ENCODE measurements around the gene HOTAIR.

HOTAIR gene

DNA sequence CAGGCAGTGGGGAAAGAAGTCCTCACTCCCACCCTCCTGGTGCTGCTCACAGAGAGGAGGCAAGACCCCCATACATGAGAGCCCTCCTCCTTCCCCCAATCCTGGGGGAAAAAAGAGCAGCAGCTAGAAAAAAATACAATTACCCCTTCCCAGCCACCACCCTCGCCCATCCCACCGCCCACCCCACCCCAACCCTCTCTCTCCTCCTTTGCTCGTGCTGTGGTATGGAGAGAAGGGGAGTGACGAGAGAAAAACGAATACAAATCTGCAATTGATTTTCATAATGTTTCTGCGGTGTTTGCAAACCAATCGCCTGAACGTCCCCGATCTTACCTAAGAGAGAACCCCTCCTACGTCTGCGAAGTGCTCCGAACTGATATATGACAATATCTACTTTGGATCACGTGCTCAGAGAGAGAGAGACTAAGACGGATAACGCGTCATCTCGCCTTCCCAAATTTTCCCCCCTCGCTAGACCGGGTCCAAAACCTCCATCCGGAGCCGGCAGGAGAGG, 2.0 kb downstream of the HOTAIR start, which contains the start of gene HOXC11:
HOXC11 (plus strand) TSS at position 405 of the 514 bp plus-strand sequence. CDS start 116 bp downstream, outside the sequence.
- TF ChIP-seq, protein P1, sequence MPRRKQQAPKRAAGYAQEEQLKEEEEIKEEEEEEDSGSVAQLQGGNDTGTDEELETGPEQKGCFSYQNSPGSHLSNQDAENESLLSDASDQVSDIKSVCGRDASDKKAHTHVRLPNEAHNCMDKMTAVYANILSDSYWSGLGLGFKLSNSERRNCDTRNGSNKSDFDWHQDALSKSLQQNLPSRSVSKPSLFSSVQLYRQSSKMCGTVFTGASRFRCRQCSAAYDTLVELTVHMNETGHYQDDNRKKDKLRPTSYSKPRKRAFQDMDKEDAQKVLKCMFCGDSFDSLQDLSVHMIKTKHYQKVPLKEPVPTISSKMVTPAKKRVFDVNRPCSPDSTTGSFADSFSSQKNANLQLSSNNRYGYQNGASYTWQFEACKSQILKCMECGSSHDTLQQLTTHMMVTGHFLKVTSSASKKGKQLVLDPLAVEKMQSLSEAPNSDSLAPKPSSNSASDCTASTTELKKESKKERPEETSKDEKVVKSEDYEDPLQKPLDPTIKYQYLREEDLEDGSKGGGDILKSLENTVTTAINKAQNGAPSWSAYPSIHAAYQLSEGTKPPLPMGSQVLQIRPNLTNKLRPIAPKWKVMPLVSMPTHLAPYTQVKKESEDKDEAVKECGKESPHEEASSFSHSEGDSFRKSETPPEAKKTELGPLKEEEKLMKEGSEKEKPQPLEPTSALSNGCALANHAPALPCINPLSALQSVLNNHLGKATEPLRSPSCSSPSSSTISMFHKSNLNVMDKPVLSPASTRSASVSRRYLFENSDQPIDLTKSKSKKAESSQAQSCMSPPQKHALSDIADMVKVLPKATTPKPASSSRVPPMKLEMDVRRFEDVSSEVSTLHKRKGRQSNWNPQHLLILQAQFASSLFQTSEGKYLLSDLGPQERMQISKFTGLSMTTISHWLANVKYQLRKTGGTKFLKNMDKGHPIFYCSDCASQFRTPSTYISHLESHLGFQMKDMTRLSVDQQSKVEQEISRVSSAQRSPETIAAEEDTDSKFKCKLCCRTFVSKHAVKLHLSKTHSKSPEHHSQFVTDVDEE (CRISPR knock-in tag; IDR thresholded peaks at IDR 0.05), result no peak
- TF ChIP-seq BACH2 (CRISPR knock-in tag; IDR thresholded peaks at IDR 0.05; ENCODE audit: borderline replicate concordance), result no peak
- TF ChIP-seq CSDC2 (CRISPR knock-in tag; IDR thresholded peaks at IDR 0.05), result no peak
- TF ChIP-seq RARB (CRISPR knock-in tag; IDR thresholded peaks at IDR 0.05), result no peak
- TF ChIP-seq, protein P2, sequence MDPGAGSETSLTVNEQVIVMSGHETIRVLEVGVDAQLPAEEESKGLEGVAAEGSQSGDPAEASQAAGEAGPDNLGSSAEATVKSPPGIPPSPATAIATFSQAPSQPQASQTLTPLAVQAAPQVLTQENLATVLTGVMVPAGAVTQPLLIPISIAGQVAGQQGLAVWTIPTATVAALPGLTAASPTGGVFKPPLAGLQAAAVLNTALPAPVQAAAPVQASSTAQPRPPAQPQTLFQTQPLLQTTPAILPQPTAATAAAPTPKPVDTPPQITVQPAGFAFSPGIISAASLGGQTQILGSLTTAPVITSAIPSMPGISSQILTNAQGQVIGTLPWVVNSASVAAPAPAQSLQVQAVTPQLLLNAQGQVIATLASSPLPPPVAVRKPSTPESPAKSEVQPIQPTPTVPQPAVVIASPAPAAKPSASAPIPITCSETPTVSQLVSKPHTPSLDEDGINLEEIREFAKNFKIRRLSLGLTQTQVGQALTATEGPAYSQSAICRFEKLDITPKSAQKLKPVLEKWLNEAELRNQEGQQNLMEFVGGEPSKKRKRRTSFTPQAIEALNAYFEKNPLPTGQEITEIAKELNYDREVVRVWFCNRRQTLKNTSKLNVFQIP (CRISPR knock-in tag; IDR thresholded peaks at IDR 0.05; ENCODE audit: borderline replicate concordance, low read depth), result no peak
- no peak for TF ChIP-seq TOX (CRISPR knock-in tag; IDR thresholded peaks at IDR 0.05; ENCODE audit: borderline replicate concordance)
- TF ChIP-seq ZNF70 (CRISPR knock-in tag; IDR thresholded peaks at IDR 0.05), result no peak
- TF ChIP-seq OSR1 (CRISPR knock-in tag; IDR thresholded peaks at IDR 0.05), result no peak
- TF ChIP-seq GLIS3 (CRISPR knock-in tag; IDR thresholded peaks at IDR 0.05), result no peak
- ATAC-seq, result no peak

DNA sequence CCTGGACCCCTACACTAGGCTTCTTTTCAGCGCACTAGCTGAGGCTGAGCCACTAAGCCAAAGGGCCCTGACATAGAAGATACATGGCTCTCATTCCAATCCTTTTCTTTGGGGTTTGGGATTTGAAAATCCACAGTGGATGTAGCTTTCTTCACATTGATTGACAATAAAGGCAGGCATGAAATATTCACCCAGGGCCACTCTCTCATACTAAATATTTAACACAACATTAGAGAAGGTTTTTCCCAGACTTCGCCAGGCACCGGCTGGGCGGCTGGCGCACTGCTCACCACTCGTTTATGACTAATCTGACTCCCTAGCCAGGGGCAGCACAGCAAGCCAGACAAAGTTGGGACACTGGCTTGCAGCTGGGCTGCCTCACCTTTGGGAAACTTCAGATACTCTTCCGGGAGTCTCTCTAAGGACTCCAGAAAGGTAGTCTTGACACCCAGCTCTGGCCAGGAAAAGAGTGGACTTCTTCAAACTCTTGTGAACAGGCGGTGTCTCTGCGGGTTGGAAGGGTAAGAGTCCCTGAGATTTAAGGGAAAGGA, 2.5 kb downstream of the HOTAIR start:
- peak; percentile 13; the same call in 1 of the 3 replicates for ATAC-seq
- TF ChIP-seq TCF4 (CRISPR knock-in tag; IDR thresholded peaks at IDR 0.05; ENCODE audit: borderline replicate concordance) (no peak), ZC3H10 (CRISPR knock-in tag; IDR thresholded peaks at IDR 0.05) (no peak), ZNF8 (CRISPR knock-in tag; IDR thresholded peaks at IDR 0.05) (no peak), ZNF565 (CRISPR knock-in tag; conservative IDR thresholded peaks at IDR 0.05; ENCODE audit: low read depth) (no peak), CSDC2 (CRISPR knock-in tag; IDR thresholded peaks at IDR 0.05) (no peak), SNAI2 (CRISPR knock-in tag; IDR thresholded peaks at IDR 0.05) (no peak), GLIS3 (CRISPR knock-in tag; IDR thresholded peaks at IDR 0.05) (no peak)
- TF ChIP-seq, protein P1 (CRISPR knock-in tag; IDR thresholded peaks at IDR 0.05), result no peak

DNA sequence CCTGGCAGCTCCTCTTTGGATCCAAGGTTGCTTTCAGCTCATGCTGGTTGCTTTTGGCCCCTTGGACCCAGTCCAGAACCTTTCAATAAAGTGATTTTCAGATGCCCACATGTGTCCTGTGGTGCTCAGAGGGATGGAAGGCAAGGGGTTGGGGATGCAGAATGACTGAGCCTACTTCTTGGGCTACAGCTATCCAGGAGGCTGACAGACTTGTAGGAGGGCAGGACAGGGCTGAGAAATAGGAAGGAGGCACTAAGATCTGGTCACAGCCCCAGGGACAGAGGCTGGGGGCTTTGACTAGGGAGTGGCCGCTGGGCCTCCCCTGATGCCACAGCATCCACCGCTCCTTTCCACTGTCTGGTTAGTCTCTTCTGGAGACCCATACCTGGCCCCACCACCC, 3.1 kb downstream of the HOTAIR start:
- no peak for ATAC-seq

DNA sequence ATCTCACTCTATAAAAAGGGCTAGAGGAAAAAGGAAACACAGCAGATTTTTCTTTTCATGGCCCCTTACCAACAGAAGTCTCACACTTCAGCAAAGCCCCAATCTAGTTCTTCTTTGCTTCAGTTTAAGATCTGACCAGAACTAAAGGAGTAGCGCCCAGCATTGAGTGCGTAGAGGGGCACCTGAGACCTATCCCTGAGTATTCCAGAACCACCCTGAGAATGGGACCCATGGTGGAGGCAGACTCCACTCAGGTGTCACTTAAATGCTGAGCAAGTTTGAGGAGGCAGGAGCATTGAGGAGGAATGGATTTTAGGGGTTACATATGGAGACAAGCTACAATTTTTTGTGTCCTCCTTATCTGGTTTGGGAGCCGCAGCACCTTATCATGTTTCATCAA, 3.6 kb downstream of the HOTAIR start:
- ATAC-seq, result no peak
- TF ChIP-seq TCF4 (CRISPR knock-in tag; IDR thresholded peaks at IDR 0.05; ENCODE audit: borderline replicate concordance) (no peak), ZC3H10 (CRISPR knock-in tag; IDR thresholded peaks at IDR 0.05) (no peak), OSR1 (CRISPR knock-in tag; IDR thresholded peaks at IDR 0.05) (no peak), SNAI2 (CRISPR knock-in tag; IDR thresholded peaks at IDR 0.05) (no peak), ZNF70 (CRISPR knock-in tag; IDR thresholded peaks at IDR 0.05) (no peak), ZNF565 (CRISPR knock-in tag; conservative IDR thresholded peaks at IDR 0.05; ENCODE audit: low read depth) (no peak), GLIS3 (CRISPR knock-in tag; IDR thresholded peaks at IDR 0.05) (no peak), CSDC2 (CRISPR knock-in tag; IDR thresholded peaks at IDR 0.05) (no peak), ARNTL (CRISPR knock-in tag; IDR thresholded peaks at IDR 0.05; ENCODE audit: borderline replicate concordance, low read depth) (no peak), ZFP3 (CRISPR knock-in tag; IDR thresholded peaks at IDR 0.05) (no peak), RARB (CRISPR knock-in tag; IDR thresholded peaks at IDR 0.05) (no peak), BACH2 (CRISPR knock-in tag; IDR thresholded peaks at IDR 0.05; ENCODE audit: borderline replicate concordance) (no peak), ISL1 (CRISPR knock-in tag; IDR thresholded peaks at IDR 0.05) (no peak), TOX (CRISPR knock-in tag; IDR thresholded peaks at IDR 0.05; ENCODE audit: borderline replicate concordance) (no peak), ESRRG (CRISPR knock-in tag; IDR thresholded peaks at IDR 0.05) (no peak), PPARA (CRISPR knock-in tag; IDR thresholded peaks at IDR 0.05; ENCODE audit: borderline replicate concordance) (no peak)
- TF ChIP-seq, protein P1 (CRISPR knock-in tag; IDR thresholded peaks at IDR 0.05), result no peak
- TF ChIP-seq, protein P2 (CRISPR knock-in tag; IDR thresholded peaks at IDR 0.05; ENCODE audit: borderline replicate concordance, low read depth), result no peak
- TF ChIP-seq, protein P3, sequence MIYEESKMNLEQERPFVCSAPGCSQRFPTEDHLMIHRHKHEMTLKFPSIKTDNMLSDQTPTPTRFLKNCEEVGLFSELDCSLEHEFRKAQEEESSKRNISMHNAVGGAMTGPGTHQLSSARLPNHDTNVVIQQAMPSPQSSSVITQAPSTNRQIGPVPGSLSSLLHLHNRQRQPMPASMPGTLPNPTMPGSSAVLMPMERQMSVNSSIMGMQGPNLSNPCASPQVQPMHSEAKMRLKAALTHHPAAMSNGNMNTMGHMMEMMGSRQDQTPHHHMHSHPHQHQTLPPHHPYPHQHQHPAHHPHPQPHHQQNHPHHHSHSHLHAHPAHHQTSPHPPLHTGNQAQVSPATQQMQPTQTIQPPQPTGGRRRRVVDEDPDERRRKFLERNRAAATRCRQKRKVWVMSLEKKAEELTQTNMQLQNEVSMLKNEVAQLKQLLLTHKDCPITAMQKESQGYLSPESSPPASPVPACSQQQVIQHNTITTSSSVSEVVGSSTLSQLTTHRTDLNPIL (CRISPR knock-in tag; IDR thresholded peaks at IDR 0.05; ENCODE audit: low read depth), result no peak

More for the DNA sequence above, 3.1 kb downstream of the HOTAIR start:
- no peak for TF ChIP-seq CSDC2 (CRISPR knock-in tag; IDR thresholded peaks at IDR 0.05)
